RKO (cell line): ENCODE measurements around the gene SLC22A7.
"Not testable (repeated sequence)": the region's sequence is repeated elsewhere in the genome, so short reads cannot be mapped to it uniquely, and the experiment has no call there.

Experiments
- DNase-seq: peaks from one replicate; pipeline ENCODE4 v3.0.0-alpha.2; 2016; ENCODE audit warnings: low spot score

SLC22A7 gene

DNA sequence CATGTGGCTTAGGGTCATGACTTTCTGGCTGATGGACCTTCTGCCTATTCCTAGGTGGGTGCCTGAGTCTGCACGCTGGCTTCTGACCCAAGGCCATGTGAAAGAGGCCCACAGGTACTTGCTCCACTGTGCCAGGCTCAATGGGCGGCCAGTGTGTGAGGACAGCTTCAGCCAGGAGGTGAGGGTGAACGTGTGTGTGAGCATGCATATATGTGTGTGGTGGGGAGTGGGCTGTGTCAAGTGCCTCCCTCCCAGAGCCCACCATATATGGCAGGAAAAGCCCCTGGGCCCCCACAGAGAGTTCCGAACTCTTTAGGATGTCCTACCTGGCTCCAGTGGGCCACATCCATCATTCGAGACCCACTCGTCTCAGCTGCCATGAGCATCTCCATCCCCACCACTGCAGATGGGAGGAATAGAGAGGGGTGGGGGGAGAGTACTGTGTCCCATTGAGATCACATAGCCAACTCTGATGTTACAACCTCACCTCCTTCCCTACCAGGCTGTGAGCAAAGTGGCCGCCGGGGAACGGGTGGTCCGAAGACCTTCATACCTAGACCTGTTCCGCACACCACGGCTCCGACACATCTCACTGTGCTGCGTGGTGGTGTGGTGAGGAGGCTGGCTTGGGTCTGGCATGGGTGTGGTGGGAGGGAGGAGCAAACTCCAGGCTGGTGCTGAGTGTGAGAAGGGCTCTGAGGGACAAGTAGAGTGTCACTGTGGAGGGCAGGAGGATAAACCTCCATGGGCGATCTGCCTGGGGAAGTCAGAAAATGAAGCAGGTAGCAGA, 3.2 kb downstream of the SLC22A7 start:
- DNase-seq: no peak

DNA sequence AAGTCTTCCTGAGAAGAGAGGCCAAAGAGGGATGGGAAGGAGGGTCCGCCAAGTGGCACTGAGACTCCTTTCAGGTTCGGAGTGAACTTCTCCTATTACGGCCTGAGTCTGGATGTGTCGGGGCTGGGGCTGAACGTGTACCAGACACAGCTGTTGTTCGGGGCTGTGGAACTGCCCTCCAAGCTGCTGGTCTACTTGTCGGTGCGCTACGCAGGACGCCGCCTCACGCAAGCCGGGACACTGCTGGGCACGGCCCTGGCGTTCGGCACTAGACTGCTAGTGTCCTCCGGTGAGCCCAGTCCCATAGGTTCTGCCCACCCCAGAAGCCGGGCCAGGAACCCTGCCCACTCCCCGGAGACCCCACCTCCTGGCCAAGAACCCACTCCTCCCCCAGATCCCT, 4.1 kb downstream of the SLC22A7 start:
- no peak for DNase-seq

DNA sequence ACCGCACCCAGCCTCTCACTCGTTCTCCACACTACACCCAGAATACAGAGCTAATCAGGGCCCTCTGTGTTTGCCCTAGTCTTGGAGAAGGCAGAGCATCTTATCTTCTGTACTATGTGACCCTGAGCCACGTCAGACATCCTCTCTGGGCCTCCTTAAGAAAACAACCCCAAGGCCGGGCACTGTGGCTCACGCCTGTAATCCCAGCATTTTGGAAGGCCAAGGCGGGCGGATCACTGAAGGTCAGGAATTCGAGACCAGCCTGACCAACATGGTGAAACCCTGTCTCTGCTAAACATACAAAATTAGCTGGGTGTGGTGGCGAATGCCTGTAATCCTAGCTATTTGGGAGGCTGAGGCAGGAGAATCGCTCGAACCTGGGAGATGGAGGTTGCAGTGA, 4.9 kb downstream of the SLC22A7 start:
- DNase-seq: not testable (repeated sequence)

GRCh38 chr6:43303751-43304331, 5.8 kb downstream of the SLC22A7 start:
- no peak for DNase-seq

GRCh38 chr6:43304361-43304760, 6.3 kb downstream of the SLC22A7 start:
- DNase-seq: no peak

DNA sequence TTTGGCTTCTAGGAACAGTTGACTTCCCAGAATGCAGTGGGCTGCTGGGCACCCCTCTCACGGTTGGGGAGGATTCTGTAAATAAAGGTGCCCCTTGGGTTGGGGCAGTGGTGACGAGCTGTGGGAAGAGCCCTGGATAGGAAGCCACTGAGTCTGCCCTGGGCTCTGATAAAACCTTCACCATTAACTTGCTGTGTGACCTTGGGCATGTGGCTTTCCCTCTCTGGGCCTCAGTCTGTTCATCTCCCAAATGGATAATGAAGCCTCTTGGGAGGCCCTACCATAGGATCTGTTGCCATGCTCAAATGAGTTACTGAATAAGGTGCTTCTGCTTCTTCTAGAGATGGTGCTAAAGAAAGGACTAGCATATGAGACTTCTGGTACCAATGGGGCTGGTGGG, 6.8 kb downstream of the SLC22A7 start:
- no peak for DNase-seq

DNA sequence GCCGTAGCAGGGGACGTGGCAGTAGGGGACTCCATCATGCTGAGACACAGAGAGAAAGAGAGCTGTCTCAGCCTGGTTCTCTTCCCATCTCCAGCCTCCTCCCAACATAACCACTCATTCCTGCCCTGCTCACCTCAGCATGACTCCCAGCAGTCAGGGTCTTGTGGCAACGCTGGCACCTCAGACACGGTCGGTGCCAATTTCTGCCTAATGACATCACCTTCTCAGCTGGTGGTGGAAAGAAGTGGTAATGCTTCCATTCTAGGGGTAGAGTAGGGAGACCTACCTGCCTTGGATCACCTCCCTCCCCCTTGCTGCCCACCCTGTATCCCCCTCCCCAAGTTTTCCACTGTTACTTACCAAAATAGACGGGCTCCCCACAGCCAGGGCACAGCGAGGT, 8.0 kb downstream of the SLC22A7 start:
- DNase-seq: no peak

GRCh38 chr6:43307451-43308100, 9.5 kb downstream of the SLC22A7 start:
- no peak for DNase-seq

- no peak for DNase-seq
Measured at GRCh38 chr6:43308101-43308989, 10.3 kb downstream of the SLC22A7 start, which contains the start of gene CRIP3. Gene CRIP3 (minus strand): TSS chr6:43308826. CDS start chr6:43308792, 34 bp downstream.

DNA sequence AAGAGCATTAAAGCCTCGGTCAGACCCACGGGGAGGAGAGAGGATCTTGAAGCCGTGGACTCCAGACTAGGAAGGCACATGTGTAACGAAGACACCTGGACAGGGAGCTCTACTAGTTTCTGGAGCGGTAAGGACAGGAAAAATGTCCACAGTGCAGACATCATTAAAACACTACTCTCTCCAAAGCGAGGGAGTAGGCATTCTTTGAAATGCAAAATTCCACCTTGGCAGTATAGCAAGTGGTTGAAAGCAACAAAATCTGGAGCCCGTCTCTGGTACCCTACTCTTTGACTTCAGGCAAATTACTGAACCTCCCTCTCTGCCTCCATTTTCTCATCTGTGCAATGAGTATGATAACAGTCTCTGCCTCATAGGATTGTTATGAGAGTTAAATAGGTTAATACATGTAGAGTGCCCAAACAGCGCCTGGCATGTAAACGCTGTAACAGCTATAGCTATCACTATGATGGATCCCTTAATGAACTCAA, 11.0 kb downstream of the SLC22A7 start:
- DNase-seq: no peak

- DNase-seq: no peak
Measured at GRCh38 chr6:43310134-43310533, 12.1 kb downstream of the SLC22A7 start.

- no peak for DNase-seq
Measured at GRCh38 chr6:43310624-43311023, 12.6 kb downstream of the SLC22A7 start.

DNA sequence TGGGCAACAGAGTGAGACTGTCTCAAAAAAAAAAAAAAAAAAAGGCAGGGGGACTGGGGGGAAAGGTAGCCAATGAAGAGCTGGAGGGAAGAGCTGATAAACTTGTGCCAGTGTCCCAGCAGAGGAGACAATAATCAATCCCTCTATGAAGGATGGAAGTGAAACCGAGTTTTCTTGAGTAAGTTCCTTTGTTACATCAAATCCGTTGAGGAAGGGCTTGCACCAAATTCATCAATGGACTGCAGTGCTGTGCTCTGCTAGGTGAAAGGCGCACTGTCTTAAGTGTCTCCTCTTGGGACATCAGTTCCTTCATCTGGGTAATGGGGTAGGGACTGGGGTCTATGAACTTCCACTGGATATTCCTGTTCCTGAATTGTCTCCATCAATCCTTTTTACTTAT, 13.6 kb downstream of the SLC22A7 start:
- no peak for DNase-seq

DNA sequence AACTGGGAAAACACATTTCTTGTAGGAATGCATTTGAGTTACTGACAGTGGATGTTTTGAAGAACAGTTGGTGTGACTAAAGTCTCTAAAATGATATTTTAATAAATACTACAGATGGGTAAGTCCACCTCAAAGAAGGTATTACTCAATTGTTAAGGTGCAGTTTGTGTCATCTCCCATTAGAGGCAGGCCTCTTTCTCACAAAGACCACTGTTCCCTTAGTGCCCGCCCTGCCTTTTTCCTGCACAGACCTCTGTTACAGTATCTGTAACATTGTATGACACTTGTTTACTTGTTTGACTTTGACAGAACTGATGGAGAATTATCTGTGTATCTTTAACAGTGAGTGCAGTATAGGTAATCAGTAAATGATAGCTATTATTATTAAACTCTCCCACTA, 15.8 kb downstream of the SLC22A7 start:
- DNase-seq: no peak

GRCh38 chr6:43318011-43318410, 20.0 kb downstream of the SLC22A7 start:
- no peak for DNase-seq

DNA sequence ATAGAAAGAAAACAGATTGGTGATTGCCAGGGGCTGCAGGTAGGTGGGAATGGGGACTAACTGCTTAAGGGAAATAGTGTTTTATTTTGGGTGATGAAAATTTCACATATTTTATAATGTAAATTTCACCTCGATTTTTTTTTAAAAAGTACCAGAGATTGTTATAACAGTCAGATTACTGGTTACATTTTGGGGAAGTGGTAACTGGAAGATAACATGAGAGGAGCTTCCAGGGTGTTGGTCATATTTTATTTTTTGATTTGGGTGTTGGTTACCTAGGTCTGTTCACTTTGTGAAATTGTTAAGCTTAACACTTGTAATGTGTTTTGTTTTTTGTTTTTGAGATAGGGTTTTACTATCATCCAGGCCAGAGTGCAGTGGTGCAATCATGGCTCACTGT, 27.8 kb downstream of the SLC22A7 start:
- DNase-seq: no peak

GRCh38 chr6:43328528-43328927, 30.5 kb downstream of the SLC22A7 start:
- no peak for DNase-seq

- no peak for DNase-seq
Measured at GRCh38 chr6:43331470-43331869, 33.4 kb downstream of the SLC22A7 start.

- no peak for DNase-seq
Measured at GRCh38 chr6:43331891-43332290, 33.8 kb downstream of the SLC22A7 start.

- DNase-seq: peak; percentile 81
Measured at GRCh38 chr6:43334466-43335095, 36.5 kb downstream of the SLC22A7 start.

GRCh38 chr6:43335469-43335868, 37.4 kb downstream of the SLC22A7 start:
- DNase-seq: no peak

DNA sequence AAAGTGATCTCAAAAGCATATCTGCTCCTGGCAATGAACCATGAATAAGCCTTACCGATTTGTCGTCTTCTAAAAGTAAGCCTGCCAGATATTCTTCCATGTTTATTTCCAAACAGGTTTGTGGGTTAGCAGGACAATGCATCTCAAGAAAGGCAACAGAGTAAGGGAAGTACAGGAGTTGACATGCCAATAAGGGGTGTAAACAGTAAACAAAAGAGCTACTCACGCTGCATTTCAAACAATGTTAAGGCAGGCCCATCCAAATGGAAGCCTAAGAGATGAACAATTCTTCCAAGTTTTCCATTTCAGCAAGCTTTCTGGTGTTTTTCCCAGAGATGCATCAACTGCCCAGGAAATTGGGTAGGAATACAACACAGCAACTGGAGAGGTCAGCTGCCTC, 38.3 kb downstream of the SLC22A7 start:
- no peak for DNase-seq
